Measurements from ENCODE around the gene RAB17.

The RAB17 gene

DNA sequence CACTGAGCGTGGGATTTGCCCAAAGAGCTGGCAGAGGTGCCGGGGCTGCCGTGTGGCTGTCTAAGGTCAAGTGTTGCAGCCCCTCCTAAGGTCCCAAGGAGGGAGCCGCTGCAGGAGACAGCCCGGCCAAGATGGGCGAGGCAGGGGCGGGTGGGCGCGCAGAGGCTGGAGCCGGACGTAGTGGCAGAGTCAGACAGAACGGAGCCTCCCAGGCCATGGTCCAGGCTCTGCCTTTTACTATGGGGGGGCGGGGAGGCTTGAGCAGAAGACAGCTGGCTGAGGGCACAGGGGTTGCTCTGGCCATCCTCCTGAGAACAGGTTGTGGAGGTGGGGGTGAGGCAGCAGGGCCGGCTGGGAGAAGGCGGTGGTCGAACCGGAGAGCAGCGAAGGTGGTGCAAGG lies 51.6 kb downstream of the RAB17 start:
- DNase-seq (ENCODE audit: low read depth in 2 of 2), result no peak

- DNase-seq (ENCODE audit: low read depth in 2 of 2), result no peak
These were observed 52.4 kb downstream of the RAB17 start for GRCh38 chr2:237538001-237538720.

GRCh38 chr2:237536617-237537016 lies 53.9 kb downstream of the RAB17 start:
- no peak for DNase-seq (ENCODE audit: low read depth in 2 of 2)

GRCh38 chr2:237536083-237536415 lies 54.5 kb downstream of the RAB17 start:
- no peak for DNase-seq (ENCODE audit: low read depth in 2 of 2)

GRCh38 chr2:237535385-237536082 lies 55.0 kb downstream of the RAB17 start:
- DNase-seq (ENCODE audit: low read depth in 2 of 2), result no peak

- DNase-seq (ENCODE audit: low read depth in 2 of 2), result no peak
These were observed 56.2 kb downstream of the RAB17 start for GRCh38 chr2:237534380-237534779.

DNA sequence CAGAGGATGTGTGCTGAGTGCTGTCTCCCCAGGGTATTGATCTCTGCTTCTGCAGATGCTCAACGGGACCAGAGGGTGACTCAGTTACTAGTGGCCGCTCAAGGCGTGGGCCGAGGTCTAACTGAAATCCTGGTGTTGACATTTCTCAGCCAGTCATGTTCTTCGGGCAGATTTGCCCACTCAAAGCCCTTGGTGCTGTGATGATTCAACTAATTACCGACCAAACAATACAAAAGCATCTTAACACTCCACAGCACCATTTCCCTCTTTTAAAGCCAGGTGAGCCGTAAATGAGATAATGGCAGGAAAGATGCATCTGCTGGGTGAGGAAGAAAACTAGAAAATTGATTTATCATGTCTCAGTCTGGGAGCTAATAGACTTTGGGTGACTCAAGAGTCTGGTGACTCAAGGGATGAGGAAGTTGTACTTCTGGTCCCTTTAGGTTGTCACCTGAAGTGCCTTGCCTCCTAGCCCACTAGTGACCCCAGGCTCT lies 56.8 kb downstream of the RAB17 start:
- DNase-seq (ENCODE audit: low read depth in 2 of 2), result no peak

DNA sequence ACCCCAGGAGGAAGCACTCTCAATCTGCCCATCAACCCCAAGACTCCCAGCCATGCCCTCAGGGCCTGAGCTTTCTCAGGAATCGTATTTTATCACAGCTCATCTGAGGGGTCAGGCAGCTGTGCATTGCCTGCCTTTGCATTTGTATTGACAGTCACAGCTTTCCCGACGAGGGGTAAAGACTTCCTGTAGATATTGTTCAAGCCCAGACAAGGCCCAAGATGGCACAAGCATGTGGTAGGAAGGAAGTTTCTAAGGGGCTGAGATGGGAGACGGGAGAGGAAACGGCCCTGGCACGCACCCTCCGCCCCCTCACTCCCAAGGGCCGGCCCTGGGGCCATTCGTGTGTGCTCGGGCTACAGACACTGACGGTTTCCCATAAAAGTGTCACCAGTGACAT lies 58.4 kb downstream of the RAB17 start:
- no peak for DNase-seq (ENCODE audit: low read depth in 2 of 2)

DNA sequence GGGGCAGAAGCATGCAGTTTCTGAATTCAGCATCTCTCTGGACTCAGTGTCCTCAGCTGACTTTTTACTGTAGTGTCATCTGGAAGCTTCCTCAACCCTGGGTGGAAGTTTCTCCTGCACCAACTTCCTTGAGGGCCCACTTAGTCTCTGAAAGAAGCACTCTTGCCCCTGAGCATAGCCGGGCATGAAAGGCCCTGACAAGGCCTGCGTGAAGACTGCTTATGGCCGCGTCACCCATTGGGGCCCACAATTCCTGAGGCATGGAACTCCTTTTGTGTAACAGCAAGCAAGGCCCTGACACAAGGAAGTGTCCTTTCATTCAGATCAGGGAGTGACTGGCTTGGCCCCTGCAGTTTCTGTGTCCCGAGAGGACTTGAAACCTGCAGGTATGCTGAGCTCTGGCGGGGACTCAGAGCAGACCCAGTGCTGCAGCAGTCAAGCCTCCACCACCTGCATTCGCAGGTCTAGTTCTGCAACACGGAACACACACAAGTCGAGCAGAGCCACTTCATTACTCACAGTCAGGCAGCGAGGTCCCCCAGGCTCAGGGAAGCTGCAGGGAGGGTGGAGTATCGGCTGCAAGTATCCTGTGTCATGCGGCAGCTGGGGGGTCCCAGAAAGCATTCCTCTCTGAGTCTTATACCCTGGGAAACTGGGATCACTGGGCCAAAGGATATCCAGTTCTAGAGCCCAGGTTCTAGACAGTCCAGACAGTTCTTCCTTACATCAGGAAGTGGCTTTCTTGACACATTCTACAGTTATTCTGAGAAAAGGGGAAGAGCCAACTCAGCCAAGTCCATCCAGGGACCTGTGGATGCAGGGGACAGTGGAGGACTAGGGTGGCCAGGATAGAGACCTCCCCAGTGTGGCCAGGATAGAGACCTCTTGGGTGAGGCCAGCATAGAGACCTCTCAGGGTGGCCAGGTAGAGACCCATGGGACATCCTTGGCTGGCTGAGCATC lies 59.8 kb downstream of the RAB17 start:
- DNase-seq (ENCODE audit: low read depth in 2 of 2), result no peak

DNA sequence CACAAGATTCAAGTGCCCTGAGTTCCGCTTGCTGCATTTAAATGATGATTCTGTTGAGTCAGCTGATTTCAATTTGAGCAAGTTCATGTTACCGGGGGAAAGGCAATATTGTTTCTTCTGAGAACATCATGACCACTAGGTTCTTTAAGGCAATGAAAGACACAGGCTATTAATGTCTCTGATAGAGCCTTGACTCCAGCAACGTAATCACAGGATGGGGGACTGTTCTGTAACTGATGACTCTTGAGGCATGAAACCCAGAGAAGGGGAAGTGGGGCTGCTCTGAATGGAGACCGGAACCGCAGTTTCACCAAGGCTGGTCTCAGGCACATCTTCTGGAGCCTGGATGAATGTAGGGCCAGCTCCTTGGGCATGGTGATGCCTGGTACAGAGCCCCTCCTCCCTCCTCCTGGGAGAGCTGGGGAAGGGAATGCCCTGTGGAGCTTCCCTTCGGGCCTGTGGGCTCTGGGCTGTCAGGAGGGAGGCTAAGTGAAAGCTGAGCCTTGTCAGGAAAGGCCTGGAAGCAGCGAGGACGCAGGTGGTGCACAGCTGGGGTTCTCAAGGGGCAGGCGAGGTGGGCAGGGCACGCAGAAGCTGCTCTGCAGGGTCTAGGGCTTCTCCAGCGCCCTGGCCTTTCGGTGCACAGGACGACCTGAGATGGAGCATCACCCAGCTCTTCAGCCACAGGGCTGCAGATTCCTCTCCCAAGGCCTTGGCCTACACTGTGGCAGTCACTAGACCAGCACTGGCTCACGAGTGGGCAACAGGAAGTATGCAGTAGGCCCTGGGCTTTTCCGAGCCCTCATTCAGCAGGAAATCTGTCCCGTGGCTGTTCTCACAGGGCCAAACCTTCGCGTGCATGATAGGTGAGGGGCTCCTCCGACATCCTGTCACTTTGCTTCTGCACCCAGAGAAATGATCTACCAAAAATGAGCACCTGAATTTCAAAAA lies 60.8 kb downstream of the RAB17 start:
- DNase-seq (ENCODE audit: low read depth in 2 of 2), result no peak

DNA sequence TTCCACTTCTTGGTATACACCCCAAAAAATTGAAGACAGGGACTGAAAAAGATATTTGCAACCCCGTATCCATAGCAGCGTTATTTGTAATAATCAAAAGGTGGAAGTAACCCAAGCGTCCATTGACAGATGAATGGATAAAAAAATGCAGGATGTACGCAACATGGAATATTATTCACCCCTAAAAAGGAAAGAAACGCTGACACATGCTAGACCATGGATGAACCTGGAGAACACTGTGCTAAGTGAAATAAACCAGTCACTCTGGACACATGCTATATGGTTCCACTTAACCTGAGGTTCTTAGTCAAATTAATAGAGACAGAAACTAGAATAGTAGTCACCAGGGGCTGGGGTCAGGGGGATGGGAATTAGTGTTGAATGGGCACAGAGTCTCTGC lies 62.8 kb downstream of the RAB17 start:
- DNase-seq (ENCODE audit: low read depth in 2 of 2), result no peak

DNA sequence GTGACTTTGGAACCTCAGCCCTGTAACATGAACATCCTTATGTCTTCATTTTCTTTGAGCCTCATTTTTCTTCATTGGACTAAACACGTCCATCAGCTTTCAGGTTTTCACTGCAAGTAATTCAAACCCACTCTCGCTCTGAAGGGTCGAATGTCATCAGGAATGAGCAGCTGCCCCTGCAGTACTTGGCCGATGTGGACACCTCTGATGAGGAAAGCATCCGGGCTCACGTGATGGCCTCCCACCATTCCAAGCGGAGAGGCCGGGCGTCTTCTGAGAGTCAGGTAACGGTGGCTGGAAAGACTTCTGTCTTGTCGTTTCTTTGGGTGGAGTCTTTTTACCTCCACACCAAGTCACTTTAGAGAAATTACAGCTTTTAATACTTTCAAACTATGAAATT lies 63.3 kb downstream of the RAB17 start:
- no peak for DNase-seq (ENCODE audit: low read depth in 2 of 2)

- DNase-seq (ENCODE audit: low read depth in 2 of 2), result no peak
These were observed 64.9 kb downstream of the RAB17 start for GRCh38 chr2:237525559-237526157.

DNA sequence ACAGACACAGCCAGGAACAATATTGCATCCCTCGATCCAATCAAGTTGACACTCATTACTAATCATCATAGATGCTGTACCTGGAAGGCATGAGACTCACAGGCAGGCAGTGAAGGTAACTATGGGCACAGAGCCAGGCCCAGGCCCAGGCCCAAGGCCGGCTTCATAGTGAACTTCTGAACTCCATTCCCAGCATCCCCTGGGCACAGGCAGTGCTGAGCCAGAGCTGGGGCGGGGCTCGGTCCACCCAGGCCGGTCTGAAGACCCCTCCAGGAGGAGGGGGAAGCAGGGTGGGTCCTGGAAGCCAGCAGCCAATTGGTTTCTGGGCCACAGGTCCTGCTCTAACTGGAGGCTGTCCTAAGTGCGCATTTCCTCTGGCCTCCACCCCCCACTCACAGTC lies 65.9 kb downstream of the RAB17 start:
- no peak for DNase-seq (ENCODE audit: low read depth in 2 of 2)

Measured in stimulated activated CD8-positive, alpha-beta memory T cell treated with anti-CD3 and anti-CD28 coated beads, Interleukin-15, amount 100 ng/mL, for 48 hours (primary cell).